Adrenal gland (tissue), 5 donors: Measurements from ENCODE around the gene TPRG1.

Experiments used
- POLR2A ChIP-seq, 2 donors: fragments of 450-650 bp; IDR thresholded peaks; one replicate each; pipeline ENCODE4 v1.6.1; 2017; ENCODE audit warnings: antibody characterized with exemption in 2 of 2, mild to moderate bottlenecking in 2 of 2, moderate library complexity in 1 of 2
- TF ChIP-seq, protein P1 (sequence below), 6 experiments: fragments of 450-650 bp in 4 of 6; fragments of 200-600 bp in 2 of 6; sonication (generic) in 1 of 6; IDR thresholded peaks; 1 replicate in 5 of 6; 2 replicates in 1 of 6; pipeline versions ENCODE4 v1.5.1 to v1.8.0; 2016 to 2021; ENCODE audit warnings: antibody characterized with exemption in 6 of 6, mild to moderate bottlenecking in 2 of 6, moderate library complexity in 1 of 6
- donor health status: DM: no; HTN: no; CAD: no.

DNA sequence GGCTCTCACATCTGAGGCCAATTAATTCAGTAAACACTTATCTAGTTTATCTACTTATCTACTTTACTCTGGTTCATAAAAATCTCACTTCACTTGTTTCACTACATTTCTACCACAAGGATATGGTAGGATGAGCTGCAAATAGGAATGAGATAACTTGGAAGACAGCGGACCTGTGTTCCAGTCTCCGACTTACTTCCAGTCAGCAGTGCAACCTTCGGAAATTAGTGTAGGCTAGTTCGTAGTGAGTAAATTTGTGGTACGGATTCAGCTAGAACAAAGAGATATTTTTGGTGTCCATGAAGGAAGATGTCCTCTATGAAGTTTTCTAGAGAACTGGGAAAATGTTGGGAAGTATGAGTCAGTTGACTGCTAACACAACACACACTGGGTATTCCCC, 66.3 kb downstream of the TPRG1 start:
- TF ChIP-seq, protein P1, sequence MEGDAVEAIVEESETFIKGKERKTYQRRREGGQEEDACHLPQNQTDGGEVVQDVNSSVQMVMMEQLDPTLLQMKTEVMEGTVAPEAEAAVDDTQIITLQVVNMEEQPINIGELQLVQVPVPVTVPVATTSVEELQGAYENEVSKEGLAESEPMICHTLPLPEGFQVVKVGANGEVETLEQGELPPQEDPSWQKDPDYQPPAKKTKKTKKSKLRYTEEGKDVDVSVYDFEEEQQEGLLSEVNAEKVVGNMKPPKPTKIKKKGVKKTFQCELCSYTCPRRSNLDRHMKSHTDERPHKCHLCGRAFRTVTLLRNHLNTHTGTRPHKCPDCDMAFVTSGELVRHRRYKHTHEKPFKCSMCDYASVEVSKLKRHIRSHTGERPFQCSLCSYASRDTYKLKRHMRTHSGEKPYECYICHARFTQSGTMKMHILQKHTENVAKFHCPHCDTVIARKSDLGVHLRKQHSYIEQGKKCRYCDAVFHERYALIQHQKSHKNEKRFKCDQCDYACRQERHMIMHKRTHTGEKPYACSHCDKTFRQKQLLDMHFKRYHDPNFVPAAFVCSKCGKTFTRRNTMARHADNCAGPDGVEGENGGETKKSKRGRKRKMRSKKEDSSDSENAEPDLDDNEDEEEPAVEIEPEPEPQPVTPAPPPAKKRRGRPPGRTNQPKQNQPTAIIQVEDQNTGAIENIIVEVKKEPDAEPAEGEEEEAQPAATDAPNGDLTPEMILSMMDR (IDR thresholded peaks at IDR 0.05) = no peak
- TF ChIP-seq POLR2A (IDR thresholded peaks at IDR 0.05) = no peak
